ENCODE measurements around the gene CBX8. TPM values are rescaled to one million over a fixed set of nuclear protein-coding genes. Genes with fewer than 3 reads are reported as not detected.
A peak's percentile ranks its signal among the peaks of the same experiment; 100 is the strongest.

The CBX8 gene
- total and polyA plus RNA-seq, 2 of the 13 experiments (the other 11 are each of a cell fraction or from before 2014, with no cell fraction given): 0.34 to 12.6 TPM

- TF ChIP-seq ZNF503 (CRISPR knock-in tag; IDR thresholded peaks at IDR 0.05) (no peak), ZBTB33 (CRISPR knock-in tag; IDR thresholded peaks at IDR 0.05) (peak; percentile 33; the same call in 1 of the 2 replicates), ERF (CRISPR knock-in tag; IDR thresholded peaks at IDR 0.05) (peak; percentile 77; the same call in 1 of the 2 replicates), ZNF136 (CRISPR knock-in tag; IDR thresholded peaks at IDR 0.05; ENCODE audit: low read depth) (peak; percentile 72; the same call in 1 of the 2 replicates), HMG20B (CRISPR knock-in tag; conservative IDR thresholded peaks at IDR 0.05) (no peak), FIP1L1 (IDR thresholded peaks at IDR 0.05; ENCODE audit: borderline replicate concordance, insufficient read depth, low read depth, low read length) (no peak), PRMT3 (CRISPR knock-in tag; IDR thresholded peaks at IDR 0.05; ENCODE audit: borderline replicate concordance, low read depth) (no peak), ZNF296 (CRISPR knock-in tag; conservative IDR thresholded peaks at IDR 0.05) (0 out of 2 replicates have a peak, but pooled peaks have one; percentile 44), ATF7 (IDR thresholded peaks at IDR 0.05) (no peak), ATF7 (CRISPR knock-in tag; IDR thresholded peaks at IDR 0.05) (peak; percentile 22; the same call in 1 of the 2 replicates), MBNL3 (CRISPR knock-in tag; conservative IDR thresholded peaks at IDR 0.05) (no peak), JUNB (CRISPR knock-in tag; IDR thresholded peaks at IDR 0.05; ENCODE audit: borderline replicate concordance) (no peak), GZF1 (CRISPR knock-in tag; IDR thresholded peaks at IDR 0.05) (peak; percentile 71; the same call in 1 of the 2 replicates), TEAD3 (CRISPR knock-in tag; optimal IDR thresholded peaks at IDR 0.05; ENCODE audit: borderline replicate concordance) (peak; percentile 90), ZNF292 (CRISPR knock-in tag; IDR thresholded peaks at IDR 0.05; ENCODE audit: borderline replicate concordance, low read depth) (peak; percentile 11; the same call in 1 of the 2 replicates)
- TF ChIP-seq, protein P1, sequence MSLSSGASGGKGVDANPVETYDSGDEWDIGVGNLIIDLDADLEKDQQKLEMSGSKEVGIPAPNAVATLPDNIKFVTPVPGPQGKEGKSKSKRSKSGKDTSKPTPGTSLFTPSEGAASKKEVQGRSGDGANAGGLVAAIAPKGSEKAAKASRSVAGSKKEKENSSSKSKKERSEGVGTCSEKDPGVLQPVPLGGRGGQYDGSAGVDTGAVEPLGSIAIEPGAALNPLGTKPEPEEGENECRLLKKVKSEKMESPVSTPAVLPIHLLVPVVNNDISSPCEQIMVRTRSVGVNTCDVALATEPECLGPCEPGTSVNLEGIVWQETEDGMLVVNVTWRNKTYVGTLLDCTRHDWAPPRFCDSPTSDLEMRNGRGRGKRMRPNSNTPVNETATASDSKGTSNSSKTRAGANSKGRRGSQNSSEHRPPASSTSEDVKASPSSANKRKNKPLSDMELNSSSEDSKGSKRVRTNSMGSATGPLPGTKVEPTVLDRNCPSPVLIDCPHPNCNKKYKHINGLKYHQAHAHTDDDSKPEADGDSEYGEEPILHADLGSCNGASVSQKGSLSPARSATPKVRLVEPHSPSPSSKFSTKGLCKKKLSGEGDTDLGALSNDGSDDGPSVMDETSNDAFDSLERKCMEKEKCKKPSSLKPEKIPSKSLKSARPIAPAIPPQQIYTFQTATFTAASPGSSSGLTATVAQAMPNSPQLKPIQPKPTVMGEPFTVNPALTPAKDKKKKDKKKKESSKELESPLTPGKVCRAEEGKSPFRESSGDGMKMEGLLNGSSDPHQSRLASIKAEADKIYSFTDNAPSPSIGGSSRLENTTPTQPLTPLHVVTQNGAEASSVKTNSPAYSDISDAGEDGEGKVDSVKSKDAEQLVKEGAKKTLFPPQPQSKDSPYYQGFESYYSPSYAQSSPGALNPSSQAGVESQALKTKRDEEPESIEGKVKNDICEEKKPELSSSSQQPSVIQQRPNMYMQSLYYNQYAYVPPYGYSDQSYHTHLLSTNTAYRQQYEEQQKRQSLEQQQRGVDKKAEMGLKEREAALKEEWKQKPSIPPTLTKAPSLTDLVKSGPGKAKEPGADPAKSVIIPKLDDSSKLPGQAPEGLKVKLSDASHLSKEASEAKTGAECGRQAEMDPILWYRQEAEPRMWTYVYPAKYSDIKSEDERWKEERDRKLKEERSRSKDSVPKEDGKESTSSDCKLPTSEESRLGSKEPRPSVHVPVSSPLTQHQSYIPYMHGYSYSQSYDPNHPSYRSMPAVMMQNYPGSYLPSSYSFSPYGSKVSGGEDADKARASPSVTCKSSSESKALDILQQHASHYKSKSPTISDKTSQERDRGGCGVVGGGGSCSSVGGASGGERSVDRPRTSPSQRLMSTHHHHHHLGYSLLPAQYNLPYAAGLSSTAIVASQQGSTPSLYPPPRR (CRISPR knock-in tag; IDR thresholded peaks at IDR 0.05; ENCODE audit: borderline replicate concordance): 0 out of 2 replicates have a peak, but pooled peaks have one; percentile 51
- TF ChIP-seq, protein P2, sequence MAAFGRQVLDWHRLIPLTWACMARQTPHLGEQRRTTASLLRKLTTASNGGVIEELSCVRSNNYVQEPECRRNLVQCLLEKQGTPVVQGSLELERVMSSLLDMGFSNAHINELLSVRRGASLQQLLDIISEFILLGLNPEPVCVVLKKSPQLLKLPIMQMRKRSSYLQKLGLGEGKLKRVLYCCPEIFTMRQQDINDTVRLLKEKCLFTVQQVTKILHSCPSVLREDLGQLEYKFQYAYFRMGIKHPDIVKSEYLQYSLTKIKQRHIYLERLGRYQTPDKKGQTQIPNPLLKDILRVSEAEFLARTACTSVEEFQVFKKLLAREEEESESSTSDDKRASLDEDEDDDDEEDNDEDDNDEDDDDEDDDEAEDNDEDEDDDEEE (CRISPR knock-in tag; IDR thresholded peaks at IDR 0.05): peak; percentile 83
Measured at GRCh38 chr17:79808763-79809529, 12.1 kb upstream of the CBX8 start (continued).

All from HepG2 (cell line).